HG02970 (cell line): ENCODE data around the gene CHAC1.

Experiments
- ATAC-seq: cut with Tn5 transposase; IDR thresholded peaks from one replicate; pipeline ENCODE4 v1.9.1; 2021; ENCODE audit warnings: mild to moderate bottlenecking, moderate library complexity, moderate number of reproducible peaks; ENCODE audit not compliant: unreplicated experiment, low FRiP score

The CHAC1 gene

DNA sequence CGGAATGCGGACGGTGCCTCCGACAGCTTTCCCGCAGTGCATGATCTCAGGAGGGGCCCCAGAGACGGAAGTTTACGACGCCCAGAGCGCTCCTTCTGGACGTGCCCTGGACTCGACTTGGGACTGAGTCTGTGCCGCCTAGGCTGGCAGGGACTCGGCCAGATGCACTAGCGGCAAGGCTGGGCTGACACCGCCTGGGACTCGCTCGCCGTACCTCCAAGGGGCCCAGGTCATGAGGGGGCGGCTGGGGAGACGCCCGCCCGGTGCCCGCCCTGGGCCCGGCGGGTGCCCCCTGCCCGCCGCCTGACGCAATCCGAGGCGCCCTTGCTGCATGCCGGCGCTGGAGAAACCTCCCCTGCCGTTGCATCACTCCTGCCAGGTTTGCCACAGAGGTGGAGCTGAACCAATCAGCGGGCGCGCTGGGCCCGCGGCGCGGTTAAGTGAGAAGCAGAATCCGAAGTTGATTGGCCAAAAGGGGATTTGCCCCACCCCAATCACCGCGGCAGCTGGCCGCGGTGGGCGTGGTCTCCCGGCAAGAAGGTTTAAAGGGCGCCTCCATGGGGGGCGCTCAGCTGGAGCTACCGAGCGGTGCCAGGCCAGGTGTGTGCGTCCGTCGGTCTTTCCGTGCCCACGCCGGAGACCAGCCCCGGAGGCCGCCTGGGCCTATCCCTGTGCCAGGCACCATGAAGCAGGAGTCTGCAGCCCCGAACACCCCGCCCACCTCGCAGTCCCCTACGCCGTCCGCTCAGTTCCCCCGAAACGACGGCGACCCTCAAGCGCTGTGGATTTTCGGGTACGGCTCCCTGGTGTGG lies at the start of gene CHAC1:
TSS of gene CHAC1 (plus strand) at position 571 of the 812 bp plus-strand sequence. CDS start at position 684, 113 bp downstream.
- peak; percentile 84 for ATAC-seq

- no peak for ATAC-seq
Observed at GRCh38 chr15:40904552-40905201, 48.6 kb upstream of the CHAC1 start.

DNA sequence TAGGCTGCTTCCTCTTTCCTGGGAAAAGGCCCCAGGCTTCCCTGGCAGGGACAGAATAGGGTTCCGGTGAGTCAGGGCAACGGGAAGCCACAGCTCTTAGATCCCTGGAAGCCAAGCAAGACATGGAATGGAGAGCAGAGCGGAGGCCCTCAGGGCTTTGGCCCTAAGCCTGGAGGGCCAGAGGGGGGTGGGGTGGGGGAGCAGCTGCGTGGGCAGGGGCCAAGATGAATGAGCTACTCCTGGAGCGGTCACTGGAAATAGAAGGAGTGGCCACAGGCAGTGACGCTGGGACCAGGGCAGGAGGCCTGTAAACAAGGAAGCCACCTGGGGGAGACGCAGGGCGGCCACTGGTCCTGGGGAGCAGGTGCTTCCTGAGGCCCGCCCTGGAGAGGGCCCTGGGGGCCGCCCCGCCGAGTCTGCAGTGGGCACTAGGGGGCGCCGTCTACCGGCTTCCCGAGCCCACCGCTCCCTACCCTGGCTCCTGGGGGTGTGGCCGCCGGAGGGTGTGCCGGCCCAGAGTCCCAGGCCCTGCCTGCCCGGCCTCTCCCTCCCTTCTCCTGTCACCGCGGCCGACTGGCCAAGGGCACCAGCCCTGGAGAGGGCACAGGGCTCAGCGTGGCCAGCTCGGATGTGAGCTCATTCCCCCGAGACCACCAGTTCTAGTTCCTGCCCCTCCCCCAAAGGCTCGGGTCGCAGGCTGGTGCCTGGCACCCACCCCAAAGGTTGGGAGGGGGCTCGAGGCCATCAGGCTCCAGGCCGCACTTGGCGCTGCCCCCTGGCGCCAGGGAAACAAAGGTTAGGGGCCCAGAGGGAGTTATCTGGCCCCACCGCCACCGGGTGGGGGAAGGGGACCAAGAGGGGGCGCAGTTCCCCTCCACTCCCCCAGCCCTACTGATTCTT lies 46.9 kb upstream of the CHAC1 start:
- ATAC-seq, result peak; percentile 56

GRCh38 chr15:40906991-40907802 lies 46.1 kb upstream of the CHAC1 start:
- ATAC-seq, result no peak

- no peak for ATAC-seq
Observed at GRCh38 chr15:40908095-40908494, 45.2 kb upstream of the CHAC1 start.

GRCh38 chr15:40909662-40910630 lies 43.3 kb upstream of the CHAC1 start:
- no peak for ATAC-seq

GRCh38 chr15:40911141-40911540 lies 42.1 kb upstream of the CHAC1 start:
- ATAC-seq, result no peak

DNA sequence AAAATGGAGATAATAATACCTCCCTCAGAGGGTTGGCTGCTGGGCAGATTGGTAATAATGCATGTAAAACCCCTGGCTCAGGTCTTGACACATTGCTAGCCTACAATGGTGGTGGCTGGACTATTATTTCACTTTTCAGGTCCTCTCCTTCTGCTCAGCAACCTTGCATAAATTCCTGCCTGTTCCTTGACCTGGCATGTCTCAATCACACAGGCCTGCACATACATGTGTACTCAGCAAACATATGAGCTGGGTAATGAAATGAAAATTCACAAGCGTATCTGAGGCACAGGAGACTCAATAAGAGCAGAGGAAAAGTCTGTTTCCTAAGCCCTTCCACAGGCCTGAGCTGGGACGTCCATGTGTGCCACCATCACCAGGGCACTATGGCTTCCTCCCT lies 41.6 kb upstream of the CHAC1 start:
- no peak for ATAC-seq

DNA sequence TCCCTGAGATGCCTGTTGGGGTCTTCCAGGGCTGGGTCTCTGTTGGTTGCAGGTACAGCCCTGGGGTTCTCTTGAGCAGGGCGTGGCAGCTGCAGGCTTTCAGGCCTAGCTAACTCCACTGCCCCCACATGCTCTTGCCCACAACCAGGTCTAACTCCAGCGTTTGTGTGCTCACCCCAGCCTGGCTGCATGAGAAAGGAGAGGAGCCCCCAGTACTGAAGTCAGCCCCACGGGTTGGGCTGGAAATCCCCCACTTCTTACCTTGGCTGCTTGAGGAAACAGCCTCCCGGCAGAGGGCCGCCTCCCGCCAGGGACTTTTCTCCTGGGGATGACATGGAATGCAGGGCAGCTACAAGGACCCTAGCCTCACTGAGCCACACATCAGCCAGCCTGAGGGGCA lies 40.8 kb upstream of the CHAC1 start:
- no peak for ATAC-seq

DNA sequence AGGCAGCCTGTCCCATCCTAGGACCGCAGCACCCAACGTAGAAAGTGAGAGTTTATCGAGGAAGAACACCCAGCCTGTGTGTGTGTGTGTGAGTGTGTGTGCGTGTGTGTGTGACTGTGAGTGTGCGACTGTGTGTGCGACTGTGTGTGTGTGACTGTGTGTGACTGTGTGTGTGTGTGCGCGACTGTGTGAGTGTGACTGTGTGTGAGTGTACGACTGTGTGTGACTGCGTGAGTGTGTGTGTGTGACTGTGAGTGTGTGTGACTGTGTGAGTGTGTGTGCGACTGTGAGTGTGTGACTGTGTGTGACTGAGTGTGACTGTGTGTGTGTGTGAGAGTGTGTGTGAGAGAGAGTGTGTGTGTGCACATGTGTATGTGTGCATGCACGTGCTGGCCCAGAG lies 39.3 kb upstream of the CHAC1 start:
- ATAC-seq, result no peak

GRCh38 chr15:40914486-40914885 lies 38.8 kb upstream of the CHAC1 start:
- ATAC-seq, result no peak

GRCh38 chr15:40915116-40915661 lies 38.1 kb upstream of the CHAC1 start:
- ATAC-seq, result no peak

DNA sequence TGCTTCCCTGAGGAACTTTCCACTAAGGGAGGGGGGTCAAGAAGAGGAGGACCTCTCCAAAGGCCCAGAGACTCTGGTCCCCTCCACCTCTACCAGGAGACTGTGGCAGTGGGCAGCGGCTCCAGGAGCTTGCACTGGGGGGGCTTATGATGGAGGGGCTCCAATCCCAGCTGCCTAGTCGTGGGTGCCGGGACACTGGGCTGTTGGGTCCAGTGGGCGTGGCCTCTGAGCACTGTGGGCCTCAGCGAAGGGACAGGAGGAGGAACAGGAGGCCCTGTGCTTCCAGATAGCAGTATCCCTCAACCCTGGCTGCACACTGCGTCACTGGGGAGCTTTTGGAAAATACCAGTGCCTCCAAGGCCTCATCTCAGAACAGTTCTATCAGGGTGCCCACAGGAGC lies 37.6 kb upstream of the CHAC1 start:
- no peak for ATAC-seq

DNA sequence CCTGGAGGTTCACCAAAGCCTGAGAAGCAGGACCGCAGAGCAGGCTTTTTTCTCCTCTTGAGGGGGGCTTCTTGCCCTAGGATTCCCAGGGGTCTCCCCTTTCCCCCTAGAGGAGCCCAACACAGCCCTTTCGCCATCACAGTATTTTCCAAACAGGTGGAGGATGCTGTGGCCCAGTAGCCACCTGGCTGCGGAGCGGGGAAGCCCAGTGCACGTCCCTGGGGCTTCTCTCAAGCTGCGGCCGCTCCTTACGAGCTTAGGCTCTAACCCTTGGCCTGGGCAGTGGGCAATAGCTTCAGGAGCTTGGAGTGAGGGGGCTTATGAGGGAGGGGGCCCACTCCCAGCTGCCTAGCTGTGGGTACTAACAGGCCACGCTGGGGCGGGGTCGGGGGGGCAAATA lies 35.7 kb upstream of the CHAC1 start:
- ATAC-seq, result no peak

DNA sequence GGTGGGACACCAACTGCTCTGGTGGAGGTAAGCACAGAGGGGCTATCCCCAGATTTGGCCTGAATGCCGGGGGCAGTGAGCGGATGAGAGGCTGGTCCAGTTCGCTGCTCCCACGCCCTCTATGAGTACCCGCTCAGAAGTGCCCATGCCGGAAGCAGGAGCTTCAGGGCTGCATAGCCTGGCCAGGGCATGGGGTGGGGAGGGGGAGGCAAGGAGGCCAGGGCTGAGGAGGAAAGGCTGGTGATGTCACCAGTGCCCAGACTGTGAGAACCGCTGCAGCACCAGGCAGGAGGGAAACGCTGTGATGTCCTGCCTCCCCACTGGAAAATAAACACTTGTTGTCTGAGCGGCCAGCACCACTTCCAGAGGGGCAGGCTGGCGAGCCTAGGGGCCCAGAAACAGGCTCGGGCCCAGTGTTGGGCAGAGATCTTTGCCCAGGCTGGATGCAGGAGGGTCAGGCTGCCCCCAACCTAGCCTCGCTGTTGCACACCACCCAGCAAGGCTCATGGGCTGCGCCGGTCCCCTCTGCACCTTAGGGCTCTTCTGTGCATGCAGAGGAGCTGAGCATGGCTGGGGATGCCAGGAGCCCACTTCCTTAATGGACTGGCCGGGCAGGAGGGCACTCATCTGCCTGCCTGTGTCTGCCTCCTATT lies 35.0 kb upstream of the CHAC1 start:
- ATAC-seq, result no peak

DNA sequence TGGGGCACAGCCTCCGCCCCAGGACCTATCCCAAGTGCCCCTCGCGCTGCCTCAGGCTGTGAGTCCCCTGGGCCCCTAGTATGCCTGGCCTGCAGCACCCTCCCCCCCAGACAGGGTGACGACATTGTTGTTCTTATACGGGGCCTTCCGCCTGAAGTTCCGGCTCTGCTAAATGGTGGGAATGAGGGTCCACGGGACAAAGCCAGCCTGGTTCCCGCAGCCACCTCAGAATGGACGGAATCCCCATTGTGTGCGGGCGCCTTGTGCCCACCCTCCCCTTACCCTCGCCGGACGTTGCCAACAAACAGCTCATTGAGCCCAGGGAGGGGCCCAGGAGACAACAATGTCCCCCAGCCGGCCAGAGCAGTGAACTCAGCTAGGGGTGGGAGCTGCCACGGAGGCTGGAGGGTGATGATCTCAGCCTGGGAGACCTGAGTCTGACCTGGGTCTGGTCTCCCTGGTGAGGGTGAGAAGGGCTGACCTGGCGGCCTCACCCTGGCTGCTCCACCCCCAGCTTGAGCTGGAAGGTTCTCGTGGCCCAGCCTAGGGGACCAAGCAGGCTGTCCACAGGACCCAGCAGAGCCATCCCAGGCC lies 34.4 kb upstream of the CHAC1 start:
- no peak for ATAC-seq

GRCh38 chr15:40921949-40922607 lies 31.2 kb upstream of the CHAC1 start:
- ATAC-seq, result no peak
